NB4 (cell line): Measurements from ENCODE around the gene PLEKHG4B.

Source experiments
- TF ChIP-seq, protein P1 (sequence below): IDR thresholded peaks from one replicate; pipeline ENCODE4 v1.5.1; 2012; ENCODE audit warnings: low read depth, low read length
- TF ChIP-seq, protein P2 (sequence below): IDR thresholded peaks from 2 replicates; pipeline ENCODE4 v1.6.1; 2011; ENCODE audit warnings: low read depth, low read length

DNA sequence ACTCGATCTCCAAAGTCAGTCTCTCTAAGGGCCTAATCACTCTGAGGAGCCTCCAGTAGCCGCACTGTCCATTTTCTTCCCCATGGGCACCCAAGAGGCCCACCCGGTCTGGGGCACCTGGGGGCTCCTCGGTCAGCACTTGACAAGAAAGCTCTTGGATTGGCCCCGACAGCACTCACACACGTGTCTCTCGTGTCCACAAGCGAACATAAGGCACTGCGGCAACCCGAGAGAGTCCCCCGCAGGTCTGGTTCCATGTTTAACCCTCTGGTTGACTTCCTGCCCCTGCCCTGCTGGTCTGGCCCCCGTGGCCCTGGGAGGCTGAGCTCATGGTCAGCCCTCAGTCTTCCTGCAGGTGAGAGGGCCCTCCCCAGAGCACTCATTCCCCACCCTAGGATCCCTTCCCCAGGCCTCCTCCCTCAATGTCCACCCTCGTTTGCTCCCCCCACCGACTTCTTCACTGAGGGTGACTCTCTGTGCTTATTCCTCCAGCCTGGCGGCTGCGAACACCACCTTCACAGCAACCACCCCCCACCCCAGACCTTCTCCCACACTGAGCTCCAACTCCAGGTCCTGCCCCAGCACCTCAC is 83.0 kb downstream of the PLEKHG4B start:
- TF ChIP-seq, protein P1, sequence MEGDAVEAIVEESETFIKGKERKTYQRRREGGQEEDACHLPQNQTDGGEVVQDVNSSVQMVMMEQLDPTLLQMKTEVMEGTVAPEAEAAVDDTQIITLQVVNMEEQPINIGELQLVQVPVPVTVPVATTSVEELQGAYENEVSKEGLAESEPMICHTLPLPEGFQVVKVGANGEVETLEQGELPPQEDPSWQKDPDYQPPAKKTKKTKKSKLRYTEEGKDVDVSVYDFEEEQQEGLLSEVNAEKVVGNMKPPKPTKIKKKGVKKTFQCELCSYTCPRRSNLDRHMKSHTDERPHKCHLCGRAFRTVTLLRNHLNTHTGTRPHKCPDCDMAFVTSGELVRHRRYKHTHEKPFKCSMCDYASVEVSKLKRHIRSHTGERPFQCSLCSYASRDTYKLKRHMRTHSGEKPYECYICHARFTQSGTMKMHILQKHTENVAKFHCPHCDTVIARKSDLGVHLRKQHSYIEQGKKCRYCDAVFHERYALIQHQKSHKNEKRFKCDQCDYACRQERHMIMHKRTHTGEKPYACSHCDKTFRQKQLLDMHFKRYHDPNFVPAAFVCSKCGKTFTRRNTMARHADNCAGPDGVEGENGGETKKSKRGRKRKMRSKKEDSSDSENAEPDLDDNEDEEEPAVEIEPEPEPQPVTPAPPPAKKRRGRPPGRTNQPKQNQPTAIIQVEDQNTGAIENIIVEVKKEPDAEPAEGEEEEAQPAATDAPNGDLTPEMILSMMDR, result no peak
- TF ChIP-seq, protein P2, sequence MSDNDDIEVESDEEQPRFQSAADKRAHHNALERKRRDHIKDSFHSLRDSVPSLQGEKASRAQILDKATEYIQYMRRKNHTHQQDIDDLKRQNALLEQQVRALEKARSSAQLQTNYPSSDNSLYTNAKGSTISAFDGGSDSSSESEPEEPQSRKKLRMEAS, result no peak
